Thymus (tissue), 11 donors: Measurements from ENCODE around the gene RIPOR2. TPM values are rescaled to one million over a fixed set of nuclear protein-coding genes. Genes with fewer than 3 reads are reported as not detected.

Experiments used
- DNase-seq, 9 donors: peaks; one replicate each; pipeline ENCODE4 v3.0.0-alpha.2; 2013; ENCODE audit warnings: low spot score in 9 of 9, low read depth in 6 of 9, missing footprints in 1 of 9
- H3K27ac ChIP-seq, 2 donors: one replicate each; pipeline ENCODE4 v1.5.1; 2013; ENCODE audit warnings: control low read depth in 1 of 2, low read depth in 1 of 2, low read length in 1 of 2, mild to moderate bottlenecking in 1 of 2, moderate library complexity in 1 of 2
- H3K27me3 ChIP-seq, 2 donors: one replicate each; pipeline ENCODE4 v1.5.1; 2013; ENCODE audit warnings: low read length in 1 of 2; ENCODE audit not compliant: control insufficient read depth in 2 of 2, insufficient read depth in 1 of 2
- H3K36me3 ChIP-seq, 2 donors: one replicate each; pipeline ENCODE4 v1.5.1; 2013; ENCODE audit warnings: low read length in 1 of 2, mild to moderate bottlenecking in 1 of 2, moderate library complexity in 1 of 2; ENCODE audit not compliant: control insufficient read depth in 2 of 2, insufficient read depth in 2 of 2
- H3K4me1 ChIP-seq, 2 donors: one replicate each; pipeline ENCODE4 v1.5.1; 2013; ENCODE audit warnings: low read length in 2 of 2; ENCODE audit not compliant: control insufficient read depth in 2 of 2, insufficient read depth in 2 of 2
- H3K4me3 ChIP-seq, 2 donors: one replicate each; pipeline ENCODE4 v1.5.1; 2013; ENCODE audit warnings: low read length in 2 of 2, control low read depth in 1 of 2, mild to moderate bottlenecking in 1 of 2
- H3K9me3 ChIP-seq, 2 donors: one replicate each; pipeline ENCODE4 v1.5.1; 2013; ENCODE audit warnings: low read length in 1 of 2, mild to moderate bottlenecking in 1 of 2; ENCODE audit not compliant: control insufficient read depth in 2 of 2, insufficient read depth in 1 of 2
- WGBS: extraction: QIAGEN DNeasy Blood & Tissue Kit; methylation state at CpG from one replicate; pipeline ENCODE4 v1.1.7; 2013; 5-methylcytosine and 5-hydroxymethylcytosine counted together
- polyA plus RNA-seq: library from polyadenylated mRNA; stranded (reverse); fragments of 200-250 nt; gene quantifications from one replicate; pipeline ENCODE4 v1.2.3, GENCODE V29; 2013
- total RNA-seq: library from RNA; stranded (reverse); fragments of 120-200 nt; gene quantifications from one replicate; pipeline ENCODE4 v1.2.4, GENCODE V29; 2013
- donor health status: healthy.

RIPOR2 gene
- total and polyA plus RNA-seq, 2 donors, result 27.4 to 48.4 TPM

DNA sequence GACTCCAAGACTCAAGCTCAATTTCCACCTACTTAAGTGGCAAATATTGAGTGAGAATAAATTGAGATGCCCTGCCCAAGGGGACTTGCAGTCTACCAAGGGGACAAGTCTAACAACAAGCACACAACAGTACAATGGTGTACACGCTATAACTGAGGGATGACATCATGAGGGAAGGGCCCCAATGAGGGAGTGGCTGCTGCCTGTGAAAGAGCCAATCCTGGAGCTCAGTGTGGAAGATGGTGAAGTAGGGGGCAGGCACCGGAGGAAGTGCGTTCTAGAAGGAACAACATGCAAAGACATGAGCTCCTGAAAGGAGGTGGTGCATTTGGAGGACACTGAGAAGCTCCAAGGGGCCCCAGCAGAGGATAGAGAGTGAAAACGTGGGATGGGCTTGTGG lies 90.2 kb downstream of the RIPOR2 start:
- Histone ChIP-seq H3K9me3 (no peaks in the 10 kb centered on the region), H3K4me3 (no peak overlapping the region), H3K4me1 (no peaks in the 10 kb centered on the region), H3K27me3 (no peaks in the 10 kb centered on the region), H3K36me3 (peaks cover 71 to 86% of the 10 kb centered on the region in 2 donors), H3K27ac (no peak overlapping the region)
- no peak for DNase-seq
- WGBS, result 98% methylated on average over 4 of the region's 4 CpGs

GRCh38 chr6:24844903-24845302 lies 90.9 kb downstream of the RIPOR2 start:
- Histone ChIP-seq H3K9me3 (no peaks in the 10 kb centered on the region), H3K27ac (no peak overlapping the region), H3K4me1 (no peaks in the 10 kb centered on the region), H3K27me3 (no peaks in the 10 kb centered on the region), H3K4me3 (no peak overlapping the region), H3K36me3 (peaks cover 71 to 86% of the 10 kb centered on the region in 2 donors)
- WGBS, result 96% methylated on average over 6 of the region's 6 CpGs
- DNase-seq, result no peak

DNA sequence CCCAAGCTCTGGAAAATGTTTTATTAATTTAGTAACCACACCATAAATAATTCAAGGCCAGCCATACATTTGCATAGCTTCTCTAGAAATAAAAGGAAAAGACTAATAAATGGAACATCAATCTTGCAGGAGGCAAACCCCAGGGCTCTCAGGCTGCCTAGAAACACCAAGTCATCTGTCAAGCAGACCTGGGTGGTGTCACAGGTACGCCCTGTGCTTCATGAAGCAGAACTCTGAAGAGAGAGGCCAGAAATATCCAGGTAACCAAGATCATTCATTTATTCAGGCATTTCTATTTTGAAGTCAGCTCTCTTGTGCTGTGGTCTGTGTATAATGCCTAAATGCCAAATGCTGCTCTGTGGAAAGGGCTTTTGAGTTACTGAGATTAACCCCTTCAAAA lies 91.7 kb downstream of the RIPOR2 start:
- no peak overlapping the region for H3K27ac ChIP-seq
- WGBS, result 97% methylated on average over 1 of the region's 1 CpG
- H3K9me3 ChIP-seq, result no peaks in the 10 kb centered on the region
- no peaks in the 10 kb centered on the region for H3K27me3 ChIP-seq
- no peak for DNase-seq
- H3K4me3 ChIP-seq, result no peak overlapping the region
- H3K36me3 ChIP-seq, result peaks cover 67 to 84% of the 10 kb centered on the region in 2 donors
- H3K4me1 ChIP-seq, result no peaks in the 10 kb centered on the region

- H3K4me1 ChIP-seq, result no peaks in the 10 kb centered on the region
- DNase-seq, result no peak
- no peak overlapping the region for H3K4me3 ChIP-seq
- WGBS, result 95% methylated on average over 2 of the region's 2 CpGs
- no peaks in the 10 kb centered on the region for H3K9me3 ChIP-seq
- no peaks in the 10 kb centered on the region for H3K27me3 ChIP-seq
- peaks cover 41 to 63% of the 10 kb centered on the region in 2 donors for H3K36me3 ChIP-seq
- no peak overlapping the region for H3K27ac ChIP-seq
Measured at GRCh38 chr6:24840187-24840586, 95.6 kb downstream of the RIPOR2 start.

GRCh38 chr6:24838994-24839393 lies 96.8 kb downstream of the RIPOR2 start:
- Histone ChIP-seq H3K9me3 (peaks cover 0 to 6% of the 10 kb centered on the region in 2 donors), H3K27me3 (no peaks in the 10 kb centered on the region), H3K4me1 (no peaks in the 10 kb centered on the region), H3K4me3 (no peak overlapping the region), H3K27ac (no peak overlapping the region), H3K36me3 (peaks cover 44 to 67% of the 10 kb centered on the region in 2 donors)
- 86% methylated on average over 5 of the region's 5 CpGs for WGBS
- no peak for DNase-seq

DNA sequence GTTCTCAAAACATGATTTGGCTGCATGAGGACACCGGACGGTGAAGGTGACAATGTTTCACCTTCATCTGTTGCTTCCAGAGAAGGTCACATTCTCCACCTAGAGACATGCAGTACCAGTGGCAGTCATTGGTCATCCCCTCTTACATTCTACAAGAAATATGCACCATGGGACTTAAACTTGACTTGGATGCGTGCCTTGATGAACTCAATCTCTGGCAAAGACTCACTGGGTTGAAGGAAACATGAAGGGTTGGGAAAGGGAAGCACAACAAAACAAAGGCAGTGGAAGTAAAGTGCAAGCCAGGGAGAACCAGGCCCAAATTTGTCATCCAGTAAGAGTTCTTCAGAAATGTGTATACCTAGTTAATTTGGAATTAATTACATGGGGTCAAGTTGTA lies 97.7 kb downstream of the RIPOR2 start:
- no peak overlapping the region for H3K27ac ChIP-seq
- no peaks in the 10 kb centered on the region for H3K4me1 ChIP-seq
- WGBS, result 98% methylated on average over 3 of the region's 3 CpGs
- peaks cover 0 to 7% of the 10 kb centered on the region in 2 donors for H3K9me3 ChIP-seq
- DNase-seq, result no peak
- peaks cover 41 to 60% of the 10 kb centered on the region in 2 donors for H3K36me3 ChIP-seq
- no peak overlapping the region for H3K4me3 ChIP-seq
- no peaks in the 10 kb centered on the region for H3K27me3 ChIP-seq

- no peak overlapping the region for H3K4me3 ChIP-seq
Measured at GRCh38 chr6:24836109-24836508, 99.7 kb downstream of the RIPOR2 start.

GRCh38 chr6:24833711-24834386 lies 101.9 kb downstream of the RIPOR2 start:
- H3K9me3 ChIP-seq, result peaks cover 0 to 7% of the 10 kb centered on the region in 2 donors
- peaks cover 40 to 60% of the 10 kb centered on the region in 2 donors for H3K36me3 ChIP-seq
- 97% methylated on average over 4 of the region's 4 CpGs for WGBS
- no peak overlapping the region for H3K27ac ChIP-seq
- H3K4me1 ChIP-seq, result no peaks in the 10 kb centered on the region
- DNase-seq, result no peak
- no peak overlapping the region for H3K4me3 ChIP-seq
- H3K27me3 ChIP-seq, result no peaks in the 10 kb centered on the region

More at GRCh38 chr6:24836109-24836508, 99.7 kb downstream of the RIPOR2 start:
- H3K4me1 ChIP-seq, result no peaks in the 10 kb centered on the region
- WGBS, result 98% methylated on average over 2 of the region's 2 CpGs
- no peak for DNase-seq
- H3K9me3 ChIP-seq, result peaks cover 0 to 7% of the 10 kb centered on the region in 2 donors
- peaks cover 39 to 63% of the 10 kb centered on the region in 2 donors for H3K36me3 ChIP-seq
- no peaks in the 10 kb centered on the region for H3K27me3 ChIP-seq
- no peak overlapping the region for H3K27ac ChIP-seq

DNA sequence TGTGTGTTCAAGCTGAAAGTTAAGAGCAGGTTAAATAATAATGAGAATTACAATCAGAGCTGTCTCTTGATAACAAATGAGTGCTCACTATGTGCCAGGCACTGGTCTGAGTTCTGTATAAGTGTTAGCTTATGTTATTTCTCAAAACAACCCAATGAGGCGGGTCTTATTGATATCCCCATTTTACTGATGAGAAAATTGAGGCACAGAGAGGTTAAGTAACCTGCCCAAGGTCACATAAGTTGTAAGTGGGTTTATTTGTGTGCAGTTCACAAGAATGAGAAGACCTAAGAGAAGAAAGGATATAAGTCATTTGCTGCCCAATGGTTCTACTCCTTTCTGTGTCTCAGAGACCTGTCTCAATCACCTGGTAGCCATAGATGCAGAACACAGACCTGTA lies 103.0 kb downstream of the RIPOR2 start:
- Histone ChIP-seq H3K27ac (no peak overlapping the region), H3K36me3 (peaks cover 43 to 60% of the 10 kb centered on the region in 2 donors), H3K27me3 (no peaks in the 10 kb centered on the region), H3K4me1 (peaks cover 0 to 4% of the 10 kb centered on the region in 2 donors), H3K9me3 (peaks cover 0 to 7% of the 10 kb centered on the region in 2 donors), H3K4me3 (no peak overlapping the region)
- DNase-seq, result no peak
- 98% methylated on average over 1 of the region's 1 CpG for WGBS
